ENCODE results near the gene ELOVL1. TPM values are rescaled to one million over a fixed set of nuclear protein-coding genes. Genes with fewer than 3 reads are reported as not detected.

ELOVL1 gene
- total RNA-seq, 1 experiment from 2014 or later, result 91.3 TPM

DNA sequence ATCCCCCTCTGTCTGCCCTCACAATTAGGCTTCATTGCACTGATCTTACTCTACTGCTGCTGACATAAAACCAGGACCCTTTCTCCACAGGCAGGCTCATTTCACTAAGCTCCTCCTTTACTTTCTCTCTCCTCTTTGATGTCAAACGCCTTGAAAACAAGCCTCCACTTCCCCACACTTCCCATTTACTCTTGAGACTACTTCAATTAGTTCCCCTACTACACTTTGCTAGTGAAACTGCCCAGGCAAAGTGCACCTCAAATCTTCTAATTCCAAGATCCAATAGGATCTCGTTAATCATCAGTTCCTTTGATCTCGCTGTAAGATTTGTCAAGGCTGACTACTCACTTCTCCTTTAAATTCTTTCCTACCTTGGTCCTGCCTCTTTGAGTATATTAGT lies 14.9 kb downstream of the ELOVL1 start (continued):
- TF ChIP-seq, protein P1, sequence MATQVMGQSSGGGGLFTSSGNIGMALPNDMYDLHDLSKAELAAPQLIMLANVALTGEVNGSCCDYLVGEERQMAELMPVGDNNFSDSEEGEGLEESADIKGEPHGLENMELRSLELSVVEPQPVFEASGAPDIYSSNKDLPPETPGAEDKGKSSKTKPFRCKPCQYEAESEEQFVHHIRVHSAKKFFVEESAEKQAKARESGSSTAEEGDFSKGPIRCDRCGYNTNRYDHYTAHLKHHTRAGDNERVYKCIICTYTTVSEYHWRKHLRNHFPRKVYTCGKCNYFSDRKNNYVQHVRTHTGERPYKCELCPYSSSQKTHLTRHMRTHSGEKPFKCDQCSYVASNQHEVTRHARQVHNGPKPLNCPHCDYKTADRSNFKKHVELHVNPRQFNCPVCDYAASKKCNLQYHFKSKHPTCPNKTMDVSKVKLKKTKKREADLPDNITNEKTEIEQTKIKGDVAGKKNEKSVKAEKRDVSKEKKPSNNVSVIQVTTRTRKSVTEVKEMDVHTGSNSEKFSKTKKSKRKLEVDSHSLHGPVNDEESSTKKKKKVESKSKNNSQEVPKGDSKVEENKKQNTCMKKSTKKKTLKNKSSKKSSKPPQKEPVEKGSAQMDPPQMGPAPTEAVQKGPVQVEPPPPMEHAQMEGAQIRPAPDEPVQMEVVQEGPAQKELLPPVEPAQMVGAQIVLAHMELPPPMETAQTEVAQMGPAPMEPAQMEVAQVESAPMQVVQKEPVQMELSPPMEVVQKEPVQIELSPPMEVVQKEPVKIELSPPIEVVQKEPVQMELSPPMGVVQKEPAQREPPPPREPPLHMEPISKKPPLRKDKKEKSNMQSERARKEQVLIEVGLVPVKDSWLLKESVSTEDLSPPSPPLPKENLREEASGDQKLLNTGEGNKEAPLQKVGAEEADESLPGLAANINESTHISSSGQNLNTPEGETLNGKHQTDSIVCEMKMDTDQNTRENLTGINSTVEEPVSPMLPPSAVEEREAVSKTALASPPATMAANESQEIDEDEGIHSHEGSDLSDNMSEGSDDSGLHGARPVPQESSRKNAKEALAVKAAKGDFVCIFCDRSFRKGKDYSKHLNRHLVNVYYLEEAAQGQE (IDR thresholded peaks at IDR 0.05; ENCODE audit: low read depth), result no peak
- TF ChIP-seq, protein P2, sequence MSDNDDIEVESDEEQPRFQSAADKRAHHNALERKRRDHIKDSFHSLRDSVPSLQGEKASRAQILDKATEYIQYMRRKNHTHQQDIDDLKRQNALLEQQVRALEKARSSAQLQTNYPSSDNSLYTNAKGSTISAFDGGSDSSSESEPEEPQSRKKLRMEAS (IDR thresholded peaks at IDR 0.05), result no peak
- TF ChIP-seq RAD21 (IDR thresholded peaks at IDR 0.05; ENCODE audit: low read depth), result no peak

DNA sequence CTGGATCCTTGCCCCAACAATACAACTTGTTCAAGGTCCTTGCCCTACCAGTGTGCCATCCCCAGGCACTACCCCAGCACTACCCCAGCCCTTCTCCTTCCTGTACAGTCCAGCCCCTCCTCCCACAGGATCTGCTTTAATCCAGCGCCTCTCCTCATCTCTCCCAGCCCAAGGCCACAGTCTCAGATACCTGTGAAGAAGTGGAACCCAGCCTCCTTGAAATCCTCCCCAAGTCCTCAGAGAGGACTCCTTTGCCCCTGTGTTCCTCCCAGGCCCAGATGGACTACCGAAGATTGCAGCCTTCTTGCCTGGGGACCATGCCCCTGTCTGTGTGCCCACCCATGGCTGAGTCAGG lies 15.5 kb downstream of the ELOVL1 start:
- Histone ChIP-seq H3K4me3 (replicated peaks in 1 of 2; ENCODE audit: low read depth in 1 of 2, low read length in 2 of 2) (no peak overlapping the region), H3K79me2 (ENCODE audit: insufficient read depth, low read length) (no peaks in the 10 kb centered on the region), H3K4me2 (ENCODE audit: low read length) (no peak overlapping the region), H2AFZ (ENCODE audit: low read depth, low read length, poor library complexity, severe bottlenecking) (no peak overlapping the region), H4K20me1 (ENCODE audit: insufficient read depth) (no peaks in the 10 kb centered on the region), H3K27ac (ENCODE audit: low read depth, low read length) (no peak overlapping the region), H3K9me3 (ENCODE audit: control insufficient read depth in 1 of 2, insufficient read depth in 1 of 2, low read depth in 1 of 2, low read length in 2 of 2) (no peaks in the 10 kb centered on the region), H3K9ac (ENCODE audit: low read length) (no peak overlapping the region), H3K27me3 (ENCODE audit: insufficient read depth, low read length) (no peaks in the 10 kb centered on the region), H3K9me2 (ENCODE audit: insufficient read depth) (no peaks in the 10 kb centered on the region), H3K4me1 (ENCODE audit: control insufficient read depth in 1 of 2, insufficient read depth in 2 of 2, low read length in 2 of 2) (peaks cover 17 to 34% of the 10 kb centered on the region in 2 experiments), H3K36me3 (ENCODE audit: control insufficient read depth in 1 of 2, insufficient read depth in 2 of 2, low read length in 2 of 2) (no peaks in the 10 kb centered on the region)
- RAD21 ChIA-PET (ENCODE audit: low non-redundant PET in 1 of 2, low total read pairs in 2 of 2, uncharacterized antibody in 2 of 2, unreplicated experiment in 2 of 2), result no interaction called here
- no peak for DNase-seq (ENCODE audit: low read depth, low spot score)
- CTCF ChIA-PET, result no interaction called here
- intact Hi-C loops (cut with micrococcal nuclease), result no loop called here
- TF ChIP-seq SRF (IDR thresholded peaks at IDR 0.05; ENCODE audit: low read depth) (no peak), EZH2 (IDR thresholded peaks at IDR 0.05) (no peak), CBX3 (IDR thresholded peaks at IDR 0.05; ENCODE audit: low read depth) (no peak), YY1 (IDR thresholded peaks at IDR 0.05; ENCODE audit: extremely low read depth, insufficient replicate concordance, low read depth, low read length) (no peak), ELF1 (IDR thresholded peaks at IDR 0.05; ENCODE audit: borderline replicate concordance, low read depth) (no peak), POLR2AphosphoS5 (IDR thresholded peaks at IDR 0.05; ENCODE audit: low read depth, low read length) (no peak), EZH2phosphoT487 (IDR thresholded peaks at IDR 0.05; ENCODE audit: borderline replicate concordance) (no peak)
- TF ChIP-seq, protein P2 (IDR thresholded peaks at IDR 0.05), result no peak
- ATAC-seq, result no peak
- BruUV-seq (replicated peaks), result no TSS peak
- POLR2A ChIA-PET, result interaction anchor here (1.7 kb wide), 1 partner anchor 16 kb away, joined by 5 read pairs; the partner anchor contains the start of gene ELOVL1
